HG02938 (cell line): ENCODE results near the gene PAWR.
"Not testable (repeated sequence)": the region's sequence is repeated elsewhere in the genome, so short reads cannot be mapped to it uniquely, and the experiment has no call there.

Source experiments
- ATAC-seq: cut with Tn5 transposase; IDR thresholded peaks from one replicate; pipeline ENCODE4 v1.9.1; 2021; ENCODE audit warnings: mild to moderate bottlenecking, moderate library complexity; ENCODE audit not compliant: unreplicated experiment

PAWR gene

DNA sequence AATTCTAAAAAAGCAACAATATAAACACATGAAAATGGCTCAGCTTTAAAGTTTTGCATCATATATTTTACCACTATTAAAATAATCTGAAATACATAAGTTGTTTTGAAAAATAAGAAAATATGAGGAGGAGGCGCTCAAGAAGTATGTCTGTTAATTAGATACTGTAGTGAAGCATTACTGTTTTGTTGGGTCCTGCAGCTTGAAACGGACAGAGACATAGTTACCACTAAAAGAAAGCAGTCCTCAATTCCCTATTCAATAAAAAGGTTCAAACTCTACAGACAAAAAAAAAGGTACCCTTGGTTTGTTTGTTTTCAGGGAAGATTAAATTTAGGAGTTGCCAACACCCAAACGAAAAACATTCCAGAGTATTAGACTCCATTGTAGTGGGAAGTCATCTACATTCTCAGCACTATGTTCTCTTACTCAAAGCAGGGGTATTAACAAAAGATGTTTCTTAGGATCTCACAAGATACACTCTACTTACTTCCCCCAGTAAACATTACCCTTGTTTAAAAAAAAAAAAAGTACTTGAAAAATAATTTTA is 3.0 kb downstream of the PAWR start:
- no peak for ATAC-seq

GRCh38 chr12:79686171-79686570 is 4.6 kb downstream of the PAWR start:
- no peak for ATAC-seq

- ATAC-seq, result no peak
These were observed 5.7 kb downstream of the PAWR start for GRCh38 chr12:79685068-79685467.

GRCh38 chr12:79684338-79684737 is 6.4 kb downstream of the PAWR start:
- not testable (repeated sequence) for ATAC-seq

DNA sequence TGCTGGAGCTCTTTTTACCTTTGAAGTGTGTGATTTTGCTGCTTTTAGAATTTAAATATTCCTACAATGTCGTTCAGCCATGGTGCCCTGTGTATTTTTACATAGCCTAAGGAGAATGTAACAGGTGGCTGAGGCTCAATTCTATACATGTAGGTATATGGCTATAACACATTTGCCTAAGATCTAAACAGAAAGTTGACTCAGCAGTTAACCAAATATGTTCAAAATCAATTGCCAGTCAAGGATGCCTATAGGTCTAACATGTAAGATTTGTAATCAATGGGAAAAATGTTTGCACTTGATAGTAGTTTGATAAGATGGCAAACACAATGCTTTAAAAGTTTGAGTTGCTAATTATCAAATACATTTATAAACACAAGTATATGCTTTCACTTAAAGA is 8.2 kb downstream of the PAWR start:
- no peak for ATAC-seq

GRCh38 chr12:79681008-79681590 is 9.7 kb downstream of the PAWR start:
- no peak for ATAC-seq

DNA sequence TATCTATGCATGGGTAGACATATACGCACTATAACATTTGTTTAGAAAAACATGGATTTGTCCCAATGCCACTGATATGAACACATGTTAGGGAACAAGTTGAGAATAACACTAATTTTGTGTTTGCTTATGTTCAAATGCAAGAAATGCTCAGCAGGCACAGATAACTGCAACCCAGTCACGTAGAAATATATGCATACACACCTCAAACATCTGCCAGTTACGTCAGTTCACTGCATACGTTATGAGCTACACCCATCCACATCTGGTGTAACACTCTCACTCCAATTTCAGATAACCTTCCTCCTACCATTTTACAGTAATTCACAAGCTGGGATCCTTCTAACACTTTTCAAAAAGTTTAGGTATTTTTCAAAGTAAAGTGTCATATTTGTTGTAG is 10.7 kb downstream of the PAWR start:
- no peak for ATAC-seq

GRCh38 chr12:79678306-79678705 is 12.5 kb downstream of the PAWR start:
- ATAC-seq, result no peak

- no peak for ATAC-seq
These were observed 13.1 kb downstream of the PAWR start for GRCh38 chr12:79677672-79678071.

DNA sequence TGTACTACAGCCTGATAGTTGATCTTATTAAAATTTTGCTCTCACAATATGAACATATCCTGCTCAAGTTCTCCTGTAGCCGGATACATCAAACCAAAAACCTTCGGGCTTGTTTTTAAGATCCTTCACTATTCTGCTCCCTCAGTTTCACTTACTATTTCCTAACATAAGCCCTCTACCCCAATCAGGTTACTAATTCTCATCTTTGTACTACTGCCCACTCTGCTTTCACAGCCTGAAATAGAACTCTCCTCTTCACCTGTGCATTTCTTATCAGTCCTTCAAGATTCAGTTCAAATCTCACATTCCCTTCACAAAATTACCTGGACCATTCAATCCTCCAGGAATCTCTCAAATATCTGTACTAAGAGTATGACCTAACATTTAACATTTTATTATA is 14.2 kb downstream of the PAWR start:
- ATAC-seq, result no peak

DNA sequence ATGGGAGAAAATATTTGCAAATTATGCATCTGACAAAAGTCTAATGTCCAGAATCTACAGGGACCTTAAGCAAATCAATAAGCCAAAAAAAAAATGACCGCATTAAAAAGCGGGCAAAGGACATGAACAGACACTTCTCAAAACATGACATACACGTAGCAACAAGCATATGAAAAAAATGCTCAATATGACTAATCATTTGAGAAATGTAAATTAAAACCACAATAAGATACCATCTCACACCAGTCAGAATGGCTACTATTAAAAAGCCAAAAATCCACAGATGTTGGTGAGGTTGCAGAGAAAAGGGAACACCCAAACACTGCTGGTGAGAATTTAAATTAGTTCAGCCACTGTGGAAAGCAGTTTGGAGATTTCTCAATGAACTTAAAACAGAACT is 16.1 kb downstream of the PAWR start:
- no peak for ATAC-seq

DNA sequence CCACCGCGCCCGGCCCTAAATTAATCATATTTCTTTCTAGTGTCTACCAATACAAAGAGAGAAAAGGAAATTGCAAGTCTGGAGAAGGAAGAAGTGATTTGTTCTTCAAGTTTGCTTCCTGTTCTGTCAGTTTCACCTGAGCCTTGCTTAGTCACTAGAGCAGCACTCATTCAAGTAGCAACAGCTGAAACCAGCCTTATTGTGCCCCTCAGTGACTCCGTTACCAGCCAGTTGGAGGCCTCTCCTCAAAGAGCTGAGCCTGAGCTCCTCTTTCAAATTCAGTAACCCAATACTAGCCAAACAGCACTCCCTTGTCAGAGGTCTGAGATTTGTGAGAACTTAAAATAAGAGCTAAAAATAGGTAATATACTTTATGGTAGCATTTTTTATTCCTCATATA is 17.4 kb downstream of the PAWR start:
- ATAC-seq, result no peak

DNA sequence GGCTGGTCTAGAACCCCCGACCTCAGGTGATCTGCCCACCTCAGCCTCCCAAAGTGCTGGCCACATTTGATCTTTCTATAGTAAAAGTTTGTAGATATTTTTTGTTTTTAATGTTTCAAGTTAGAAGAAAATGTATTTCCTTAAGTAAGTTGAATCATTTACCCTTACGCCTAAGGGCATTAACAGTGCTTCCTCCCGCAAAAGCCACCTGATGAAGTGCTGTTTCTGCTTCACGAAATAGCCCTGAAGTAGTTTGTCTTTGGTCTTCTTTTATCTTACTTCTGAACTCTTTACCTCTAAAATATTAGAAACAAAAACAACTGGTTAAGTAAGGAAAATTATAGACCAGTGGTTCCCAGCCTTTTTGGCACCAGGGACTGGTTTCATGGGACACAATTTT is 22.7 kb downstream of the PAWR start:
- ATAC-seq, result no peak

GRCh38 chr12:79665212-79665887 is 25.4 kb downstream of the PAWR start:
- ATAC-seq, result no peak

DNA sequence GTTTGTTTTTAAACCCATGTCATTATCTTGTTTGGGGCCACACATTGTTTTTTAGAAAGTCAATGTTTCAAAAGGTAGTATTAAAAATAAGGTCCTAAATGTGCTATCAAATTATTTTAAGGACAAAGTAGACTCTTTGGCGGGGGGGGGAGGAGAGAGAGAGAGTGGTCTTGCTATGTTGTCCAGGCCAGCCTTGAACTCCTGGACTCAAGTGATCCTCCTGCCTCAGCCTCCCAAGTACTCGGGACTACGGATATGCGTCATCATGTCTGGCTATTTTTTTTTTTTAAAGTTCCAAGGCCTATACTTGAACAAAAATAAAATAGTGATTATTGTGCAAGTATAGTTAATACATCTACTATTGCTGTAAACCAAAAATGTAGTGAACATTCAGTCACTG is 26.2 kb downstream of the PAWR start:
- no peak for ATAC-seq

DNA sequence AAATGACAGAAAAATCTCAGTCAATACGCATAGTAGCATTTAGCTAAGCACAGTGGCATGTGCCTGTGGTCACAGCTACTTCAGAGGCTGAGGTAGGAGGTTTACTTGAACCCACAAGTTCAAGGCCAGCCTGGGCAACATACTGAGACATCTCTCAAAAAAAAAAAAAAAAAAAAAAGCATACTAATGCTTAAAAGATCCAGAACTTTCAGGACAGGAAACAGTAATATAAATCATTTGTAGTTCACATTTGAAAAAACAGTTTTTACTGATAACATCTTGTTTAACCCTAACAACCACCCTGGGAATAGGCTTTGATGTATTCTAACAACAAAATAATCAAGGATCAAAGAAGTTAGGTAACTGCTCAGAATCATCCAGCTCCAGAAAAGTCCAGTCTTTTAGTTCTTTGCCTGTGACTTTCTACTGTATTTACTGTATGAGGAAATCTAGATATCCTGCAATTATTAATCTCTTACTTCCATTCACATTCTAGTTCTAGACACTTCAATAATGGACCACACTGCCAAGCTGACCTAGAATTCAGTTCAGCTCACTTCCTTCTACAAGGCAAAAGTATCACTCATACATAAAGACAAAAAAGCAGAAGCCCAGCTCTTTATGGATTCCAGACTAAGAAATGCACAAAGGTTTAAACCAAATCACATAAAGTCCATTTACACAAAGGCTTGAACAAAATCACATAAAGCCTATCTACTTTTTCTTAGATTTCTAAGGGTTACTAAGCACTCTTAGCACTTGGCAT is 28.5 kb downstream of the PAWR start:
- no peak for ATAC-seq

DNA sequence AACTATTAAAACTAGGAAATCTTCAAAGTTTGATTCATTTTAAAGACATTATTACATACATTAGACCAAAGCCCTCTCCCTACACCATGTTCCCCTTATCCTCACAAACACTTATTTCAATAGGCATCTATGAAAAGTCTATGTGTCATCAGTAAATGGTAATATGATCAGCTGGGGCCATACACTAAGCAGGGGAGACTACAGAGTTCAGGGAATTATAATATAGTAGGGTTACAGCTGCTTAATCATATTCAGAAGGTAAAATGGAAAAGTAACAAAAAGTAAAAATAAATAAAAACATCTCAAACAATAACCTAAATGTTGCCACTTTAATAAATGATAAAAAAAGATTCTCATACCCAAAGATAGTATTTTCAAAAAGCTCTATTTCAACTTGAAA is 29.1 kb downstream of the PAWR start:
- no peak for ATAC-seq

- no peak for ATAC-seq
These were observed 30.8 kb downstream of the PAWR start for GRCh38 chr12:79659961-79660431.

- ATAC-seq, result no peak
These were observed 32.5 kb downstream of the PAWR start for GRCh38 chr12:79658221-79658620.

DNA sequence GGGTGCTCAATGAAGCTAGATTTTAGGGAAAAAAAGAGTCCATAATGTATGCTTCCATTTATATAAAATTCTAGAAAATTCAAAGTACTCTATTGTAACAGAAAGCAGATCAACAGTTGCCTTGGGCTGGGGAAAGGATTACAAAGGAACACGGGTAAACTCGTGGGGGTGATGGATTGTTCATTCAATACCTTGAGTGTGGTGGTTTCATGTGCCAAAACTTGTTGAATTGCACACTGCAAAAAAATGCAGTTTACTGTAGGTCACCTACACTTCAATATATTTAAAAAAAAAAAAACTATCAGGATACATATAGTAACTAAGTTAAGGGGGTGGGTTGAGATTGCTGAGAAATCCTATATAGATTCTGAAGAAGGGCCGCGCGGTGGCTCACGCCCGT is 33.6 kb downstream of the PAWR start:
- ATAC-seq, result no peak

- no peak for ATAC-seq
These were observed 35.7 kb downstream of the PAWR start for GRCh38 chr12:79655036-79655435.

DNA sequence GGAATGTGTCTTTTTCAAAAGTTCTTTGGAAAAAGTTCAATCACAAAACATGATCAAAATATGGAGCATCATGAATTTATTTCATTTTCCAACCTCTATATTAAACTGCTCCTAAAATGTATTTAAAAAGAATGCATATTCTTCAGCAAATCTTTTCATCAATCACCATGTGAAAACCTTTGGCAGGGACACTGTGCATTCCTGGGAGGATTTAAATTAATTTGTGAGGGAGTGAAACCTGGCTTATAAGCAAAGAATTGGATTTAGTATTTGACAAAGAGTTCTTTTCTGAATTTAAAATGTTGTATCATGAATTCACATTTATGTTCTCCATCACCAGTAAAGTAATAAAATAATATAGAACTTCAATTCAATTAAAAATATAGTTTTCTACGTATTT is 38.2 kb downstream of the PAWR start:
- no peak for ATAC-seq
